ENCODE measurements around the gene CALB2. TPM values are rescaled to one million over a fixed set of nuclear protein-coding genes. Genes with fewer than 3 reads are reported as not detected.

Gene CALB2
- polyA plus RNA-seq, 1 donor (not counting 4 experiments of a cell fraction or from before 2014, with no cell fraction given) = 1.4 TPM

- H2AFZ ChIP-seq (ENCODE audit: control insufficient read depth, low read length) = no peak overlapping the region
- DNase-seq (ENCODE audit: low read depth, low spot score) = no peak
- no peaks in the 10 kb centered on the region for H3K27me3 ChIP-seq (ENCODE audit: control insufficient read depth, extremely low read depth, insufficient read depth, low read length)
- TF ChIP-seq EZH2 (IDR thresholded peaks at IDR 0.05; ENCODE audit: low read length) (no peak), CTCF (optimal IDR thresholded peaks at IDR 0.05 in 1 of 3, IDR thresholded peaks at IDR 0.05 in 1 of 3, conservative IDR thresholded peaks at IDR 0.05 in 1 of 3; ENCODE audit: extremely low read depth in 1 of 3, insufficient read depth in 2 of 3, low read length in 3 of 3) (no peak)
- H3K27ac ChIP-seq (ENCODE audit: control insufficient read depth, insufficient read depth, low read length) = no peak overlapping the region
- no peaks in the 10 kb centered on the region for H3K36me3 ChIP-seq (ENCODE audit: control insufficient read depth in 2 of 2, extremely low read depth in 1 of 2, insufficient read depth in 2 of 2, low read length in 2 of 2)
- no peaks in the 10 kb centered on the region for H4K20me1 ChIP-seq (ENCODE audit: control insufficient read depth, extremely low read depth, insufficient read depth, low read length)
- no peak overlapping the region for H3K9ac ChIP-seq (ENCODE audit: control insufficient read depth, extremely low read depth, insufficient read depth, low read length)
- H3K9me1 ChIP-seq (ENCODE audit: control insufficient read depth, extremely low read depth, insufficient read depth, low read length) = no peaks in the 10 kb centered on the region
- FAIRE-seq = no peak
- H3K4me3 ChIP-seq (ENCODE audit: control insufficient read depth in 2 of 3, extremely low read depth in 1 of 3, insufficient read depth in 2 of 3, low read depth in 1 of 3, low read length in 3 of 3) = no peak overlapping the region
- H3K4me1 ChIP-seq (ENCODE audit: control insufficient read depth, extremely low read depth, insufficient read depth, low read length) = peaks cover 9% of the 10 kb centered on the region
- H3K4me2 ChIP-seq (ENCODE audit: control insufficient read depth, extremely low read depth, insufficient read depth, low read depth, low read length) = no peak overlapping the region
- dilution Hi-C loops (cut with MboI; ENCODE audit: extremely low pct_ligation_motif_present, low sequenced_read_pairs) = no loop called here
- H3K9me3 ChIP-seq (ENCODE audit: control insufficient read depth, low read depth, low read length) = no peaks in the 10 kb centered on the region
- H3K79me2 ChIP-seq (ENCODE audit: control insufficient read depth, insufficient read depth, low read length) = no peaks in the 10 kb centered on the region
These were observed 30.8 kb upstream of the CALB2 start for GRCh38 chr16:71327720-71328119.

- Histone ChIP-seq H3K79me2 (ENCODE audit: control insufficient read depth, insufficient read depth, low read length) (no peaks in the 10 kb centered on the region), H3K27ac (ENCODE audit: control insufficient read depth, insufficient read depth, low read length) (no peak overlapping the region), H3K4me3 (ENCODE audit: control insufficient read depth in 2 of 3, extremely low read depth in 1 of 3, insufficient read depth in 2 of 3, low read depth in 1 of 3, low read length in 3 of 3) (no peak overlapping the region), H3K9me3 (ENCODE audit: control insufficient read depth, low read depth, low read length) (no peaks in the 10 kb centered on the region), H3K4me2 (ENCODE audit: control insufficient read depth, extremely low read depth, insufficient read depth, low read depth, low read length) (no peak overlapping the region), H3K27me3 (ENCODE audit: control insufficient read depth, extremely low read depth, insufficient read depth, low read length) (no peaks in the 10 kb centered on the region), H4K20me1 (ENCODE audit: control insufficient read depth, extremely low read depth, insufficient read depth, low read length) (no peaks in the 10 kb centered on the region), H2AFZ (ENCODE audit: control insufficient read depth, low read length) (no peak overlapping the region), H3K9ac (ENCODE audit: control insufficient read depth, extremely low read depth, insufficient read depth, low read length) (no peak overlapping the region), H3K36me3 (ENCODE audit: control insufficient read depth in 2 of 2, extremely low read depth in 1 of 2, insufficient read depth in 2 of 2, low read length in 2 of 2) (no peaks in the 10 kb centered on the region), H3K4me1 (ENCODE audit: control insufficient read depth, extremely low read depth, insufficient read depth, low read length) (peaks cover 9% of the 10 kb centered on the region), H3K9me1 (ENCODE audit: control insufficient read depth, extremely low read depth, insufficient read depth, low read length) (no peaks in the 10 kb centered on the region)
- FAIRE-seq (no peak), DNase-seq (ENCODE audit: low read depth, low spot score) (no peak)
- TF ChIP-seq EZH2 (IDR thresholded peaks at IDR 0.05; ENCODE audit: low read length) (no peak), CTCF (optimal IDR thresholded peaks at IDR 0.05 in 1 of 3, IDR thresholded peaks at IDR 0.05 in 1 of 3, conservative IDR thresholded peaks at IDR 0.05 in 1 of 3; ENCODE audit: extremely low read depth in 1 of 3, insufficient read depth in 2 of 3, low read length in 3 of 3) (no peak)
- dilution Hi-C loops (cut with MboI; ENCODE audit: extremely low pct_ligation_motif_present, low sequenced_read_pairs) = no loop called here
These were observed 30.4 kb upstream of the CALB2 start for GRCh38 chr16:71328151-71328550.
